Aorta (tissue), 5 donors: Measurements from ENCODE around the gene HMGA1. TPM values are rescaled to one million over a fixed set of nuclear protein-coding genes. Genes with fewer than 3 reads are reported as not detected.

ENCODE experiments used
- ATAC-seq: fragments of 200-7000 bp; cut with Tn5 transposase; one replicate; pipeline ENCODE4 v1.9.1; 2022; ENCODE audit warnings: moderate library complexity; ENCODE audit not compliant: low FRiP score
- DNase-seq, 2 donors: peaks; one replicate each; pipeline ENCODE4 v3.0.0-alpha.2; 2020
- H3K27ac ChIP-seq, 2 donors: one replicate each; pipeline ENCODE4 v1.5.1; 2013; ENCODE audit warnings: low read length in 2 of 2, mild to moderate bottlenecking in 2 of 2, moderate library complexity in 2 of 2, control low read depth in 1 of 2, inconsistent platforms in 1 of 2, low read depth in 1 of 2
- H3K27me3 ChIP-seq, 2 donors: one replicate each; pipeline ENCODE4 v1.6.1; 2013; ENCODE audit warnings: control low read depth in 1 of 2, low read length in 1 of 2, mild to moderate bottlenecking in 1 of 2, moderate library complexity in 1 of 2; ENCODE audit not compliant: insufficient read depth in 2 of 2, control insufficient read depth in 1 of 2
- H3K36me3 ChIP-seq, 2 donors: one replicate each; pipeline ENCODE4 v1.6.1; 2013; ENCODE audit warnings: control low read depth in 1 of 2, low read length in 1 of 2, mild to moderate bottlenecking in 1 of 2; ENCODE audit not compliant: insufficient read depth in 2 of 2, control insufficient read depth in 1 of 2
- H3K4me1 ChIP-seq, 2 donors: one replicate each; pipeline ENCODE4 v1.6.1; 2013; ENCODE audit warnings: low read length in 2 of 2, control low read depth in 1 of 2, mild to moderate bottlenecking in 1 of 2, moderate library complexity in 1 of 2; ENCODE audit not compliant: insufficient read depth in 2 of 2, control insufficient read depth in 1 of 2
- H3K4me3 ChIP-seq, 2 donors: one replicate each; pipeline ENCODE4 v1.5.1; 2013; ENCODE audit warnings: low read length in 2 of 2, control low read depth in 1 of 2, mild to moderate bottlenecking in 1 of 2
- H3K9me3 ChIP-seq: one replicate; pipeline ENCODE4 v1.6.1; 2013; ENCODE audit warnings: mild to moderate bottlenecking, low read length; ENCODE audit not compliant: control insufficient read depth
- WGBS, 2 donors: extraction: QIAGEN DNeasy Blood & Tissue Kit; methylation state at CpG; one replicate each; pipeline ENCODE4 v1.1.7; 2013; 5-methylcytosine and 5-hydroxymethylcytosine counted together
- intact Hi-C, 2 donors: fragments of 100-400 bp; cut with DNase I; formaldehyde crosslinking; loops; one replicate each; pipeline versions ENCODE4 v1.14.2 to v1.15.0; 2022
- polyA plus RNA-seq, 2 donors: library from polyadenylated mRNA; stranded (reverse); fragments of 200-250 nt; gene quantifications; one replicate each; pipeline ENCODE4 v1.2.3, GENCODE V29; 2013
- total RNA-seq, 2 donors: library from RNA; stranded (reverse); fragmentation: NEBNext Ultra II Directional; extraction: Animal tissue kit (Norgen Biotek cat#: 25700); gene quantifications; one replicate each; pipeline ENCODE4 v1.2.1, GENCODE V29; 2021
- donor health status: healthy with polysubstance abuse.
- donor health status: Bipolar disorder and iron deficiency.
- donor health status: DM: no; HTN: no; CAD: no.
- donor health status: DM: no; HTN: no; CAD: no.
- donor health status: DM: yes; HTN: yes; CAD: no.

HMGA1 gene
- total and polyA plus RNA-seq, 4 donors = 11.0 to 25.5 (median 18.6) TPM

DNA sequence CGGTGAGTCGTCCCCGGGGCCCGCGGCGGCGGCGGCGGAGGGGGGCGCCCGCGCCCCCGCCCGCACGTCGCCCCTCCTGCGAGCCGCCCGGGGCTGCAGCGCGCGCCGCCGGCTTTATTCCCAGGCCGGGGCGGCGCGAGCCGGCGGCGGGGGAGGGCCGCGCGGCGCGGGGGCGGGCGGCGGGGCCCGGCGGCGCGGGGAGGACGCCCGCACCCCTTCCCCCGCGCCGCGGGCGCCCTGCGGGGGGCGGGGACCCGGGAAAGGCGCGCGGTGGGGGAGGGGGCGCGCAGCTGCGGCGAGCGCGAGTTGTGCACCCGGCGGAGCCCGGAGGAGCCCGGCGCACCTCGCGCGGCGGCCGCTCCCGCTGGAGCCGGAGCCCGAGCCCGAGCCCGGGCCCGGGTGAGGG, 646 bp downstream of the HMGA1 start:
- intact Hi-C loops = no loop called here
- H3K4me1 ChIP-seq = no peaks in the 10 kb centered on the region
- H3K27me3 ChIP-seq = peaks cover 0 to 2% of the 10 kb centered on the region in 2 donors
- no peaks in the 10 kb centered on the region for H3K9me3 ChIP-seq
- H3K4me3 ChIP-seq = peak overlapping the region; percentile 81 to 89
- ATAC-seq (no peak), DNase-seq (no peak)
- H3K27ac ChIP-seq = peak overlapping the region; percentile 21 to 38
- 0 to 1% methylated on average over 13 to 78 of the region's 78 CpGs for WGBS, 2 donors
- no peaks in the 10 kb centered on the region for H3K36me3 ChIP-seq

DNA sequence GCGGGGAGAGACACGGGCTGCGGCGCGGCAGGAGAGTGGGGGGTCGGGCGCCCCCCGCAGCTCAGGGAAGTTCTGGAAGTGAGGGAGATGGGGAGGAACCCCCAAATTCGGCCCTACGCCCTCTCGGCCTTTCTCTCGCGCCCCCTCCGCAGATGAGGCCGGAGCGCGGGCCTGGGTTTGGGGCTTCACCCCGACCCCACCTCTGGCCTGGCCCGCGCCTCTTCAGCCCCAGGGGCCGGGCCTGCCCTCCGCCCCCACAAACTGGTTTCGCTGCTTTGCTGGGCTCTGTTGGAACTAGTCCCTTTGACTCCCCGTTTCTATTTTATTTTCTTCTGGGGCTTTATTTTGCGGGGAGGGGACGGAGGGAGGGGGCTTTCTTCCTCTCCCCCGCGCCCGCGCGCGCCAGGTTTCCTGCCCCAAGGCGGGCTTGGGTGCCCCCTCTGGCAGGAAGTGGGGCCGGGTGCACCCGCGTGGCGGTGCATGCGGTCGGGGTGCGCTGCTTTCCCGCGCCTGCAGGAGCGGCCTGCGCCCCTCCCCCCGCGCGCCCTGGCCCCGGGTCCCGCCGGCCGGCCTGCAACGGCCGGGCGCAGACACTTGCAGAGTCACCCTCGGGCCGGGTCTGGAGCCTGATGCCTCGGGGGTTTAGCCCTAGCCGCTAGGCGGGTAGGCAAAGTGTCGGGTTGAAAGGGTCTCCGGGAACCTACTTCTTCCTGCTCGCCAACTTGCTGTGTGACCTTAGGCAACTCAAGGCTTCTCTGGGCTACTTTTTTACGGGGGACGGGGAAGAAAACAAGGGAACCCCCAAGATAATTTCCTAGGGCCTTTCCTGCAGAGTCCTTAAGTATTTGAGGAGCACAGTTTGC, 1.3 kb downstream of the HMGA1 start:
- ATAC-seq (no peak), DNase-seq (peak in 1 of 2 donors; percentile 79)
- Histone ChIP-seq H3K4me1 (no peaks in the 10 kb centered on the region), H3K4me3 (peak overlapping the region; percentile 81 to 89), H3K27me3 (peaks cover 0 to 2% of the 10 kb centered on the region in 2 donors), H3K27ac (no peak overlapping the region), H3K9me3 (no peaks in the 10 kb centered on the region), H3K36me3 (no peaks in the 10 kb centered on the region)
- intact Hi-C loops = no loop called here
- 15 to 20% methylated on average over 48 to 64 of the region's 64 CpGs for WGBS, 2 donors

DNA sequence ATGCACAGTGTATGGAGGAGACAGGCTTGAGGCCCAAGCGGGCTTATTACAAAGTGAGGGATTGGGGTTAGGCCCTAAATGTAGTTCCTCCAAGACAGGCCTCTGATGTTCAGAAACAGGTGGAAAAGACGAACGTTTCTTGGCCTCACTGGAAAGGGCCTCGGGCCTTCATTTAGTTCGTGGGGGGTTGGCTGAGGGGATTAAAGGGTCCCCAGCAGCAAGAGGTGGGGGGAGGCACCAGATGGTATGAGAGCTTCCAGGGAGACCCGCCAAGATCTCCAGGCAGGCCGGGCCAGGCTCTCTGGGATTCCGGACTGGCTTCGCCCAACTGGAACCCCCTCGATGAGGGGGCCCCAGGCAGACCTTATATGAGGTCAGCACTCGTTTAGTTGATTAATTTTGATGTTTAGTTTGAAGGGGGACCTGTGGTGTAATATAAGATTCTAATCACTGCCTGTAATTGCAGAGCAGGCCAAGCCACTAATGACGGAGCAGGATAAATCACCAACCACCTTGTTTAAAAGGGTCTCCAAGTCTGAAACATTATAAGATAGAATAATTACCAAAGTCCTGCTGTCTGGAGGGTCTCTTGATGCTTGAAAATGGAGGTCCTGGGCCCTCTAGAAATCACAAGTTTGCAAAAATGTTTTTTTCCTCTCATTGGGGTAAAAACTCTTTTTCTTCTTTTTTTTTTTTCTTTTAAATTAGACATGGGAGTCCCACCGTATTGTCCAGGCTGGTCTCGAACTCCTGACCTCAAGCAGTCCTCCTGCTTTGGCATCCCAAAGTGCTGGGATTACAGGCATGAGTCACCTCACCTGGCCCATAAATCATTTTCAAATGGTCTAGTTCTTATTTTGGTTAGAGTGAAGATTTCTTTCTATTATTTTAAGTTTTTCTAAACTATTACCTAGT, 2.2 kb downstream of the HMGA1 start:
- intact Hi-C loops = no loop called here
- no peak overlapping the region for H3K4me3 ChIP-seq
- WGBS, 2 donors = 91 to 93% methylated on average over 14 of the region's 14 CpGs

DNA sequence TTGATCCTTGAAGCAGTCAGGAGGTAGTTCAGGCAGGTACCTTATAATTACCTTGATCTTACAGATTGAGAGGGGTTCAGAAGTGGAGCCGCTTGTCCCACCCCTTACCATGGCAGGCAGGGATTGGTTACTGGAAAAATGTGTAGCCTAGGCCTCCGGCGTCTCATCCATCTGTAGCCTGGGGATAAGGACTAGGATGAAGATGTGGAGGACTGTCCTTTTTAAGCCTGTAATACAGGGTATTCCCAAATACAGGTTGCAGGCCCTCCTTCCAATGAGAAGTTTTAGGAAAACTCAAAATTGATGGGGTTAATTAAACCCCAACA, 2.8 kb downstream of the HMGA1 start:
- Histone ChIP-seq H3K36me3 (no peaks in the 10 kb centered on the region), H3K9me3 (no peaks in the 10 kb centered on the region), H3K4me1 (no peaks in the 10 kb centered on the region), H3K4me3 (no peak overlapping the region), H3K27ac (no peak overlapping the region), H3K27me3 (peaks cover 0 to 2% of the 10 kb centered on the region in 2 donors)
- peak in 1 of 2 donors; percentile 51 for DNase-seq
- 89% methylated on average over 3 of the region's 3 CpGs for WGBS, 2 donors
- intact Hi-C loops = no loop called here
- ATAC-seq = no peak

More for the DNA sequence above, 2.2 kb downstream of the HMGA1 start:
- DNase-seq (peak in 1 of 2 donors; percentile 67), ATAC-seq (no peak)
- no peaks in the 10 kb centered on the region for H3K36me3 ChIP-seq
- H3K9me3 ChIP-seq = no peaks in the 10 kb centered on the region
- H3K4me1 ChIP-seq = no peaks in the 10 kb centered on the region
- H3K27ac ChIP-seq = no peak overlapping the region
- H3K27me3 ChIP-seq = peaks cover 0 to 2% of the 10 kb centered on the region in 2 donors

DNA sequence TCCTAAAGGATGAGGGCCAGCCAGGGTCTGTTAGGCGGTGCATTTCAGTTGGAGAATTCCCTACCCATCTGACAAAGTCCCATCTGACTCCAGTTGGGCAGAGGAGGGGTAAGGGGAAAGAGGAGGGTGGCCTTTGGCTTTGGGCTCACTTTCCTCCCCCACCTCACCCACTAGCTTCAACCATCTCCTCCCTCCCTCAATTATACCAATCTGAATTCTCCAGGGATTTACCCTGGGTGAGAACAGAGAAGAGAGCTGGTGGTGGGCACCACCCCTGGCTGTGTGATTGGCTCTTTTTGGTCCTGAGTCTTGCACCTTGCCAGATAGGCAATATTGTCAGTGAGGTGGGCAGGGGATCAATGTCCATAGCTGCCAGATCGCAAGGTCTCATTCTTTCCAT, 3.2 kb downstream of the HMGA1 start:
- Histone ChIP-seq H3K9me3 (no peaks in the 10 kb centered on the region), H3K36me3 (no peaks in the 10 kb centered on the region), H3K27me3 (peaks cover 0 to 2% of the 10 kb centered on the region in 2 donors), H3K4me3 (no peak overlapping the region), H3K27ac (no peak overlapping the region), H3K4me1 (no peaks in the 10 kb centered on the region)
- ATAC-seq = no peak
- intact Hi-C loops = loop anchor here (5.0 kb wide), 1 partner anchor 43 kb away; no protein-coding TSS in a partner anchor
- 90 to 94% methylated on average over 2 of the region's 2 CpGs for WGBS, 2 donors
- DNase-seq = peak in 1 of 2 donors; percentile 30

DNA sequence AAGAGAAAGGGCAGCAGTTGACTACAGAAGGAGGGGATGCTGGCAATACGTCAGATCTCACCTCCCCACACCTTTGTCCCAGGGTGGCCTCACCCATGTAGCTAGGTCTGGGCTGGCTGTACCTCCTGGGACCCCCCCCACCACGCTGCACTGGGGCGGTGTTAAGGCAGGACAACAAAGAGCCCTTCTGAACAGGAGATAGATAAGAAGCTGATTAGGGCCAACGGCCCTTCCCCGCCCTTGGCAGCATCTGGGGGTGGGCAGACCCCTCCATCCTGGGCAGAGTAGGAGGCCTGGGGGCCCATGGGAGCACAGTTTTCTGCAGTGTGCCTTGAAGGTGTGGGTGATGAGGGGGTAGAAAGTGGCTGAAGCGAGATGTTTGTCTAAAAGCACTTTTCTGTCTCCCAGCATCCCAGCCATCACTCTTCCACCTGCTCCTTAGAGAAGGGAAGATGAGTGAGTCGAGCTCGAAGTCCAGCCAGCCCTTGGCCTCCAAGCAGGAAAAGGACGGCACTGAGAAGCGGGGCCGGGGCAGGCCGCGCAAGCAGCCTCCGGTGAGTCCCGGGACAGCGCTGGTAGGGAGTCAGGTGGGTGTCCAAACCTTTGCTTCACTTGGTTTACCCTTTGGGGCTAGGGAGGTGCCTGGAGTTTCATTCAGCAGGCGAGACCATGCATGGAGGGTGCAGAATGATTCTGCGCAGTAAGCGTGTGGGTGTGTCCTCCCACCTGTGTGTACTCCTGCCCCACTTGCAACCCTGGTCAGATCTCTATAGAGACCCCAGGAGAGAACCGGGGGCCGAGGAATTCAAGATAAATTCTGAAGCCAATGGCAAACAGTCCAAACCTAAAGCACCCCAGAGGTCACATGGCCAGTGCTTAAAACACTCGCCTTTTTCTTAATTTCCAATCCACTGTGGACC, 3.9 kb downstream of the HMGA1 start:
- Histone ChIP-seq H3K36me3 (no peaks in the 10 kb centered on the region), H3K27me3 (peaks cover 0 to 2% of the 10 kb centered on the region in 2 donors), H3K4me1 (no peaks in the 10 kb centered on the region), H3K9me3 (no peaks in the 10 kb centered on the region), H3K4me3 (no peak overlapping the region), H3K27ac (no peak overlapping the region)
- DNase-seq = peak; percentile 26 to 58
- 91% methylated on average over 22 of the region's 22 CpGs for WGBS, 2 donors
- no peak for ATAC-seq
- intact Hi-C loops = loop anchor here (5.0 kb wide), 1 partner anchor 43 kb away; no protein-coding TSS in a partner anchor

- intact Hi-C loops = loop anchor here (5.0 kb wide), 1 partner anchor 44 kb away; no protein-coding TSS in a partner anchor
- ATAC-seq (no peak), DNase-seq (peak; percentile 25 to 55)
- Histone ChIP-seq H3K27me3 (peaks cover 0 to under 1% of the 10 kb centered on the region in 2 donors), H3K27ac (no peak overlapping the region), H3K4me1 (no peaks in the 10 kb centered on the region), H3K9me3 (no peaks in the 10 kb centered on the region), H3K4me3 (no peak overlapping the region), H3K36me3 (no peaks in the 10 kb centered on the region)
- 95% methylated on average over 13 of the region's 13 CpGs for WGBS, 2 donors
Measured at GRCh38 chr6:34241351-34242215, 4.9 kb downstream of the HMGA1 start.
